Thyroid gland (tissue), 4 donors: ENCODE data around the gene TUT7.

Source experiments
- POLR2A ChIP-seq, 2 donors: fragments of 450-650 bp; IDR thresholded peaks; one replicate each; pipeline ENCODE4 v1.6.1; 2017; ENCODE audit warnings: antibody characterized with exemption in 2 of 2, mild to moderate bottlenecking in 2 of 2, moderate library complexity in 1 of 2
- TF ChIP-seq, protein P1 (sequence below), 6 experiments: fragments of 200-600 bp in 3 of 6; fragments of 450-650 bp in 3 of 6; sonication (generic) in 3 of 6; IDR thresholded peaks; one replicate each; pipeline ENCODE4 v1.5.1; 2016 to 2019; ENCODE audit warnings: antibody characterized with exemption in 6 of 6, mild to moderate bottlenecking in 2 of 6, inconsistent platforms in 1 of 6, moderate library complexity in 1 of 6

DNA sequence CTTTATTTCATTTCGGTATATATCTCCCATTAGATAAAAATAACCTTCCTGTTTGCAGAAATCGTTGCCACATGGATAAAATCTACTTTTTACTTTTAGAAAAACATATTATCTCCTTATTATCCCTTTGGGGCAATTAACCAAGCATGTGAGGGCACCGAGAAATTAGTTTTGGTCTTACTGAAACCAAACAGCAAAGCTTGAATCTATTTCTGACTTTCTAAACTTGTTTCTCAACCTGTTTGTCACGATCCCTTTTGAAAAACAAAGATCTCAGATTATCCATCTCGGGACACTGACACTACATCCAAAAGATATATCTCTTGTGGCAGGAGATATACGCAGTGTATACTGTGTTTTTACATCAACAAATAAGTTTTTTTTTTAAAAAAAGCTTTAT, 2.3 kb downstream of the TUT7 start:
- TF ChIP-seq, protein P1, sequence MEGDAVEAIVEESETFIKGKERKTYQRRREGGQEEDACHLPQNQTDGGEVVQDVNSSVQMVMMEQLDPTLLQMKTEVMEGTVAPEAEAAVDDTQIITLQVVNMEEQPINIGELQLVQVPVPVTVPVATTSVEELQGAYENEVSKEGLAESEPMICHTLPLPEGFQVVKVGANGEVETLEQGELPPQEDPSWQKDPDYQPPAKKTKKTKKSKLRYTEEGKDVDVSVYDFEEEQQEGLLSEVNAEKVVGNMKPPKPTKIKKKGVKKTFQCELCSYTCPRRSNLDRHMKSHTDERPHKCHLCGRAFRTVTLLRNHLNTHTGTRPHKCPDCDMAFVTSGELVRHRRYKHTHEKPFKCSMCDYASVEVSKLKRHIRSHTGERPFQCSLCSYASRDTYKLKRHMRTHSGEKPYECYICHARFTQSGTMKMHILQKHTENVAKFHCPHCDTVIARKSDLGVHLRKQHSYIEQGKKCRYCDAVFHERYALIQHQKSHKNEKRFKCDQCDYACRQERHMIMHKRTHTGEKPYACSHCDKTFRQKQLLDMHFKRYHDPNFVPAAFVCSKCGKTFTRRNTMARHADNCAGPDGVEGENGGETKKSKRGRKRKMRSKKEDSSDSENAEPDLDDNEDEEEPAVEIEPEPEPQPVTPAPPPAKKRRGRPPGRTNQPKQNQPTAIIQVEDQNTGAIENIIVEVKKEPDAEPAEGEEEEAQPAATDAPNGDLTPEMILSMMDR (IDR thresholded peaks at IDR 0.05), result no peak
- no peak for TF ChIP-seq POLR2A (IDR thresholded peaks at IDR 0.05)
